NB4 (cell line): ENCODE results near the gene AMBP.

ENCODE experiments used
- CTCF ChIP-seq: IDR thresholded peaks from one replicate; pipeline ENCODE4 v1.5.1; 2012; ENCODE audit warnings: low read depth, low read length
- MYC ChIP-seq: IDR thresholded peaks from 2 replicates; pipeline ENCODE4 v1.6.1; 2011; ENCODE audit warnings: low read depth, low read length

- TF ChIP-seq MYC (no peak), CTCF (no peak)
These were observed 22.2 kb downstream of the AMBP start for GRCh38 chr9:114055894-114056293.
